HepG2 (cell line): ENCODE measurements around the gene RIT2. TPM values are rescaled to one million over a fixed set of nuclear protein-coding genes. Genes with fewer than 3 reads are reported as not detected.

ENCODE experiments used
- ATAC-seq: fragments of 200-7000 bp; cut with Tn5 transposase; 3 replicates; pipeline ENCODE4 v1.9.1; 2020; ENCODE audit warnings: mild to moderate bottlenecking, moderate library complexity
- BruUV-seq: library from RNA; stranded (reverse); fragments of 400-500 nt; replicated peaks from 2 replicates; lab custom pipeline; 2021; lab: Mats Ljungman, UMichigan
- CTCF ChIA-PET: fragments of 300-600 bp; formaldehyde crosslinking; extraction: SDS; loops from one replicate; lab custom pipeline; 2021; ENCODE audit warnings: low total read pairs, inconsistent platforms, low intra/inter-chr PET ratio; lab: Yijun Ruan, JAX
- POLR2A ChIA-PET: fragments of 350-600 bp; sonication (Branson Sonifier 250); formaldehyde crosslinking; loops from one replicate; lab custom pipeline; 2020; ENCODE audit warnings: antibody characterized with exemption, inconsistent platforms; lab: Yijun Ruan, JAX
- DNase-seq: peaks from one replicate; pipeline ENCODE4 v3.0.0-alpha.2; 2015; ENCODE audit warnings: low spot score
- FAIRE-seq: peaks from 3 replicates; lab custom pipeline; 2011; peaks lifted over from hg19 to GRCh38; lab: Jason Lieb, UNC
- H2AFZ ChIP-seq: one replicate; pipeline ENCODE4 v1.6.1; 2011; ENCODE audit warnings: low read length, inconsistent platforms
- H3K27ac ChIP-seq: fragments of 300-600 bp; 3 replicates; pipeline ENCODE4 v1.8.0; 2011; ENCODE audit warnings: mixed run types, mild to moderate bottlenecking, mixed read lengths, low read length, inconsistent platforms; ENCODE audit not compliant: insufficient read depth; ENCODE audit errors: extremely low read length
- H3K27me3 ChIP-seq, 2 experiments: fragments of 200-600 bp in 1 of 2; 2 replicates in 1 of 2; 3 replicates in 1 of 2; pipeline versions ENCODE4 v1.6.0 to v1.8.0; 2011; ENCODE audit warnings: low read length in 2 of 2, mild to moderate bottlenecking in 2 of 2, moderate library complexity in 2 of 2, inconsistent platforms in 1 of 2; ENCODE audit not compliant: insufficient read depth in 2 of 2, control insufficient read depth in 1 of 2
- H3K36me3 ChIP-seq, 2 experiments: fragments of 200-600 bp in 1 of 2; replicated peaks in 1 of 2; 2 replicates in 1 of 2; 3 replicates in 1 of 2; pipeline versions ENCODE4 v1.5.1 to v1.8.0; 2011; ENCODE audit warnings: low read length in 2 of 2, inconsistent platforms in 1 of 2; ENCODE audit not compliant: insufficient read depth in 2 of 2, control insufficient read depth in 1 of 2
- H3K4me1 ChIP-seq: 2 replicates; pipeline ENCODE4 v1.5.1; 2012; ENCODE audit warnings: low read length, inconsistent platforms; ENCODE audit not compliant: insufficient read depth
- H3K4me2 ChIP-seq: 2 replicates; pipeline ENCODE4 v1.6.0; 2011; ENCODE audit warnings: low read depth, low read length, inconsistent platforms
- H3K4me3 ChIP-seq, 3 experiments: fragments of 200-600 bp in 1 of 3; sonication (generic), shearing (Covaris generic) in 1 of 3; replicated peaks in 1 of 3; 2 replicates each; pipeline ENCODE4 v1.5.1; 2011 to 2016; ENCODE audit warnings: low read length in 3 of 3, inconsistent platforms in 2 of 3, low read depth in 2 of 3, mild to moderate bottlenecking in 2 of 3, control low read depth in 1 of 3, mixed read lengths in 1 of 3; ENCODE audit not compliant: insufficient read depth in 1 of 3
- H3K79me2 ChIP-seq: one replicate; pipeline ENCODE4 v1.6.1; 2011; ENCODE audit warnings: low read length, inconsistent platforms; ENCODE audit not compliant: insufficient read depth
- H3K9ac ChIP-seq: 2 replicates; pipeline ENCODE4 v1.6.0; 2011; ENCODE audit warnings: mild to moderate bottlenecking, low read depth, low read length, inconsistent platforms; ENCODE audit not compliant: insufficient read depth
- H3K9me3 ChIP-seq: 2 replicates; pipeline ENCODE4 v1.5.1; 2012; ENCODE audit warnings: mild to moderate bottlenecking, low read length
- H4K20me1 ChIP-seq: 2 replicates; pipeline ENCODE4 v1.6.0; 2011; ENCODE audit warnings: inconsistent platforms, mild to moderate bottlenecking, low read length, moderate library complexity; ENCODE audit not compliant: insufficient read depth
- ATF3 ChIP-seq: sonication (generic); formaldehyde crosslinking; IDR thresholded peaks from 2 replicates; pipeline ENCODE4 v1.4.0; 2020; ENCODE audit warnings: missing genetic modification reagents
- CEBPG ChIP-seq: IDR thresholded peaks from 2 replicates; pipeline ENCODE4 v1.6.1; 2016
- HNF1B ChIP-seq: sonication (generic); formaldehyde crosslinking; IDR thresholded peaks from 2 replicates; pipeline ENCODE4 v1.5.1; 2020; ENCODE audit warnings: mild to moderate bottlenecking, moderate library complexity, missing genetic modification reagents
- HOXA9 ChIP-seq: sonication (generic); formaldehyde crosslinking; IDR thresholded peaks from 2 replicates; pipeline ENCODE4 v1.8.1; 2022; ENCODE audit warnings: missing genetic modification reagents, mild to moderate bottlenecking, moderate library complexity, borderline replicate concordance
- MBD4 ChIP-seq: IDR thresholded peaks from 2 replicates; pipeline ENCODE4 v1.6.1; 2012; ENCODE audit warnings: low read length, inconsistent platforms, borderline replicate concordance
- MLX ChIP-seq: IDR thresholded peaks from 2 replicates; pipeline ENCODE4 v1.6.1; 2016
- MTF1 ChIP-seq: sonication (generic); formaldehyde crosslinking; IDR thresholded peaks from 2 replicates; pipeline ENCODE4 v1.5.0; 2020; ENCODE audit warnings: missing genetic modification reagents
- TGIF2 ChIP-seq: IDR thresholded peaks from 2 replicates; pipeline ENCODE4 v1.6.1; 2016; ENCODE audit warnings: control low read depth, missing compliant biosample characterization
- ZFP1 ChIP-seq: IDR thresholded peaks from 2 replicates; pipeline ENCODE4 v1.6.1; 2016
- ZNF138 ChIP-seq: sonication (generic); formaldehyde crosslinking; IDR thresholded peaks from 2 replicates; pipeline ENCODE4 v1.5.0; 2020; ENCODE audit warnings: mild to moderate bottlenecking, low read depth, missing genetic modification reagents
- ZNF282 ChIP-seq: fragments of 450-650 bp; IDR thresholded peaks from 2 replicates; pipeline ENCODE4 v1.6.1; 2018; ENCODE audit not compliant: partially characterized antibody
- ZNF296 ChIP-seq: sonication (generic); formaldehyde crosslinking; conservative IDR thresholded peaks from 2 replicates; pipeline ENCODE4 v1.5.0; 2020; ENCODE audit warnings: mild to moderate bottlenecking, missing genetic modification reagents
- ZNF713 ChIP-seq: sonication (generic); formaldehyde crosslinking; IDR thresholded peaks from 2 replicates; pipeline ENCODE4 v1.4.0; 2020; ENCODE audit warnings: mild to moderate bottlenecking, missing genetic modification reagents
- ZNF768 ChIP-seq: sonication (generic); formaldehyde crosslinking; IDR thresholded peaks from 2 replicates; pipeline ENCODE4 v1.4.0; 2020; ENCODE audit warnings: missing genetic modification reagents
- WGBS: methylation state at CpG from one replicate; pipeline ENCODE4 v1.1.6; 2017; ENCODE audit warnings: low lambda C conversion rate; 5-methylcytosine and 5-hydroxymethylcytosine counted together
- in situ Hi-C: cut with HindIII; loops from 2 replicates; pipeline ENCODE4 v1.10.0; 2017; ENCODE audit warnings: low pct_unique_long_range_greater_than_20kb; ENCODE audit not compliant: extremely low pct_ligation_motif_present
- intact Hi-C: fragments of 100-400 bp; cut with micrococcal nuclease; formaldehyde crosslinking; loops from one replicate; pipeline ENCODE4 v1.10.0; 2022; ENCODE audit not compliant: unreplicated experiment
- polyA plus RNA-seq, 8 experiments: library from polyadenylated mRNA; depleted of rRNA in 3 of 8; stranded (reverse) in 7 of 8; unstranded in 1 of 8; fragments of >200 nt; fragmentation: Illumina TruSeq in 4 of 8; extraction: Trizol in 4 of 8; gene quantifications; 2 replicates each; pipeline versions ENCODE4 v1.2.1 to v1.2.3, GENCODE V29; 2011 to 2016; ENCODE audit warnings: low read depth in 4 of 8, missing spikeins in 1 of 8, mixed read lengths in 1 of 8; ENCODE audit not compliant: insufficient read depth in 1 of 8
- total RNA-seq, 5 experiments: library from RNA; depleted of rRNA; stranded (reverse); fragments of >200 nt; fragmentation: Illumina TruSeq; extraction: Trizol; gene quantifications; 2 replicates each; pipeline ENCODE4 v1.2.3, GENCODE V29; 2016; ENCODE audit warnings: low read depth in 1 of 5

Gene RIT2
- total and polyA plus RNA-seq, 2 of the 13 experiments (the other 11 are each of a cell fraction or from before 2014, with no cell fraction given) = not detected

GRCh38 chr18:42782929-42783328, 332.6 kb downstream of the RIT2 start:
- H3K4me3 ChIP-seq = no peak overlapping the region
- H4K20me1 ChIP-seq = no peaks in the 10 kb centered on the region
- TF ChIP-seq ZNF282 = no peak
- no peak for TF ChIP-seq CEBPG (CRISPR knock-in tag)
- no peak for TF ChIP-seq TGIF2 (CRISPR knock-in tag)
- TF ChIP-seq ZFP1 (CRISPR knock-in tag) = no peak
- no peak for TF ChIP-seq MBD4
- TF ChIP-seq HNF1B (CRISPR knock-in tag) = no peak
- no peak for TF ChIP-seq ZNF296 (CRISPR knock-in tag)
- no peak for TF ChIP-seq ZNF713
- TF ChIP-seq HOXA9 (CRISPR knock-in tag) = no peak
- no peak for TF ChIP-seq MLX (CRISPR knock-in tag)
- TF ChIP-seq MTF1 (CRISPR knock-in tag) = no peak
- no peak for TF ChIP-seq ATF3 (CRISPR knock-in tag)
- no peak for TF ChIP-seq ZNF138
- TF ChIP-seq ZNF768 = no peak
- BruUV-seq = no TSS peak
- H3K79me2 ChIP-seq = no peaks in the 10 kb centered on the region
- no peaks in the 10 kb centered on the region for H3K27me3 ChIP-seq
- H3K9me3 ChIP-seq = no peaks in the 10 kb centered on the region
- no peak overlapping the region for H2AFZ ChIP-seq
- H3K4me2 ChIP-seq = no peak overlapping the region
- DNase-seq (no peak), ATAC-seq (no peak), FAIRE-seq (no peak)
- ChIA-PET CTCF (no interaction called here), POLR2A (no interaction called here)
- intact Hi-C loops = no loop called here
- H3K36me3 ChIP-seq = no peaks in the 10 kb centered on the region
- WGBS = 2% methylated on average over 4 of the region's 4 CpGs
- in situ Hi-C loops = no loop called here
- H3K27ac ChIP-seq = no peak overlapping the region
- H3K4me1 ChIP-seq = no peaks in the 10 kb centered on the region
- no peak overlapping the region for H3K9ac ChIP-seq
